ENCODE measurements around the gene NPIPA7. TPM values are rescaled to one million over a fixed set of nuclear protein-coding genes. Genes with fewer than 3 reads are reported as not detected.
"Not testable (repeated sequence)": the region's sequence is repeated elsewhere in the genome, so short reads cannot be mapped to it uniquely, and the experiment has no call there.

The NPIPA7 gene
- total RNA-seq, 2 experiments from 2014 or later: 10.8 to 12.9 TPM

DNA sequence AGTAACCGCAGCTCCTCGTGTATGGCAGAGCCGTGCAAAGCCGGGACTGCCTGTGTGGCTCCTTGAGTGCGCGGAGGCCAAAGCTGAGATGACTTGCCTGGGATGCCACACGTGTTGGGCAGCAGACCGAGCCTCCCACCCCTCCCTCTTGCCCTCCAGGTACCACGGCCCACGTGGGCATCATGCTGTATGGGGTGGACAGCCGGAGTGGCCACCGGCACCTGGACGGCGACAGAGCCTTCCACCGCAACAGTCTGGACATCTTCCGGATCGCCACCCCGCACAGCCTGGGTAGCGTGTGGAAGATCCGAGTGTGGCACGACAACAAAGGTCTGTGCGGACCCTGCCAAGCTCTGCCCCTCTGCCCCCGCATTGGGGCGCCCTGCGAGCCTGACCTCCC lies 4.7 kb upstream of the NPIPA7 start:
- H3K27me3 Mint-ChIP-seq; H3K9me3 Mint-ChIP-seq (ENCODE audit: low read depth); H3K36me3 Mint-ChIP-seq; CTCF ChIA-PET; H3K27ac Mint-ChIP-seq; DNase-seq; ATAC-seq; H3K4me3 Mint-ChIP-seq; H3K4me1 Mint-ChIP-seq: not testable (repeated sequence)

DNA sequence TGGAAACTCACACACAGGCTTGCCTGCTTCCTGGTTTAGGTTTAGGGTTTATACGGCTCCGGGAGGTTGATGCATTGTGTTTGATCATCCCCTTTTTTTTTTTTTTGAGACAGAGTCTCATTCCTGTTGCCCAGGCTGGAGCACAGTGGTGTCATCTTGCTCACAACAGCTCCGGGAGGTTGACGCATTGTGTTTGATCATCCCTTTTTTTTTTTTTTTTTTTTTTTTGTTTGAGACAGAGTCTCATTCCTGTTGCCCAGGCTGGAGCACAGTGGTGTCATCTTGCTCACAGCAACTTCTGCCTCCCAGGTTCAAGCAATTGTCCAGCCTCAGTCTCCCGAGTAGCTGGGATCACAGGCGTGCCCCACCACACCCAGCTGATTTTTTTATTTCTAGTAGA lies 20.7 kb downstream of the NPIPA7 start:
- DNase-seq; H3K9me3 Mint-ChIP-seq (ENCODE audit: low read depth); ATAC-seq; H3K27ac Mint-ChIP-seq; CTCF ChIA-PET; H3K27me3 Mint-ChIP-seq; H3K36me3 Mint-ChIP-seq; H3K4me3 Mint-ChIP-seq; H3K4me1 Mint-ChIP-seq: not testable (repeated sequence)

DNA sequence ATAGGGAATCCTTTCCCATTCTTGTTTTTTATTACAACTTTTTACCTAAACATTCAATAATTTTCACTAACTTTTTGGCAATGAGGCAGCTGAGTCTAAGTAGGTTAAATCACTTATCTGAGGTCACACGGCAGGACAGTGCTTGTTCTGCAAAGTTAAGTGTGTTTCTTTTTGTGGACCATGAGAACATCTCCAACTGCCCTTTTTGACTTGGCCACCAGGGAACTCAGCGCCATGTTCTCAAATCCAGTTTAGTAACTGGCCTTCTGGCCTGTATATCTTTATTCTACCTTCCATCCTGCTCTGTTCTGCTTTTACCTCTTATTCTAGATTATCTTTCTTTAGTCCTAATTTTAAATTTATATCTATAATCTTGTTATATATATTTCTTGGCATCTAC lies 23.4 kb downstream of the NPIPA7 start:
- ATAC-seq; H3K27ac Mint-ChIP-seq; DNase-seq; H3K27me3 Mint-ChIP-seq; H3K4me3 Mint-ChIP-seq; H3K4me1 Mint-ChIP-seq; CTCF ChIA-PET; H3K36me3 Mint-ChIP-seq; H3K9me3 Mint-ChIP-seq (ENCODE audit: low read depth): not testable (repeated sequence)

DNA sequence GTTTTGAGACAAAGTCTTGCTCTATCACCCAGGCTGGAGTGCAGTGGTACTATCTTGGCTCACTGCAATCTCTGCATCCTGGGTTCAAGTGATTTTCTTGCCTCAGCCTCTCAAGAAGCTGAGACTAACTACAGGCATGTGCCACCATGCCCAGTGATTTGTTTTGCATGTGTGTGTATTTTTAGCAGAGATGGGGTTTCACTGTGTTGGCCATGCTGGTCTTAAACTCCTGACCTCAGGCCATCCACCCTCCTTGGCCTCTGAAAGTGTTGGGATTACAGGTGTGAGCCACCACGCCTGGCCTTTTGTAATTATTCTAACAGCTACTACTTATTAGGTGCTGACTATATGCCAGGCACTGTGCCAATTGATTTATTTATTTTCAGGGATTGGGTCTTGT lies 25.3 kb downstream of the NPIPA7 start:
- H3K4me1 Mint-ChIP-seq; DNase-seq; H3K36me3 Mint-ChIP-seq; ATAC-seq; H3K9me3 Mint-ChIP-seq (ENCODE audit: low read depth); CTCF ChIA-PET; H3K27me3 Mint-ChIP-seq; H3K4me3 Mint-ChIP-seq; H3K27ac Mint-ChIP-seq: not testable (repeated sequence)

DNA sequence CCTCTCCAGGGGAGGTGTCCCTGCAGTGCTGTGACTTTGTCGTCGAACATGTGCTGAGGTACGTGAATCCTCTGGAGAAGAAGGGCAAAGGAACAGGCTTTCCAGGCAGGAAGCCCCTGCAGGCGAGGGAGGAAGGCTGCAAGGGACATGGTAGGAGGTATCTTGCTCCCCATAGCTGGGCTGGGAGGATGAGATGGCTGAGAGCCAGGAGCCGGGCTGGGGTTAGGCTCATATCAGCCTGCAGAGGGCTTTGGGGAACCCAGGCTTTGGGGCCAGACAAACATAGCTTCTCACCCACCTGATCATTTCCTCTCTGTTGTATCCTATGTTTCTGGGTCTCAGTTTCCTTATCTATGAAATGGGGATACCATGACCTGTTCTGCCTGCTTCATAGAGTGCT lies 26.5 kb downstream of the NPIPA7 start:
- ATAC-seq; H3K4me1 Mint-ChIP-seq; H3K4me3 Mint-ChIP-seq; CTCF ChIA-PET; H3K27me3 Mint-ChIP-seq; H3K27ac Mint-ChIP-seq; H3K9me3 Mint-ChIP-seq (ENCODE audit: low read depth); H3K36me3 Mint-ChIP-seq; DNase-seq: not testable (repeated sequence)

DNA sequence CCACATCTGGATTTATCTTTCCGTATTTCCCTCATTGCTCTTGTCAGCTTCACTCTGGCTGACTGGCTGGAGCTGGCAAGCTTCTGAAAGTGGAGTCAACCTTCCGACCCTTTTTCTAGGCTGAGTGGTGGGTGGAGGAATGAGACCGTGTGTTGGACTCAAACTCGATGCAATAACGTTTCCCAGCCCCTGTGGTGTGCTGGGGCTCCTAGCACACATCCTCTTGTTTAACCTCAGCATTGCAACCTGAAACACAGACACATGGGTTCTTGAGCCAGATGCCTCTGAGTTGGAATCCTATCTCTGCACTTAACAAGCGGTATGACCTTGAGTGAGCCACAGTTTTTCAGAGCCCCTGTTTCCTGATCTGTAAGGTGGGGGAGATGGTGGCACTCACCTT lies 29.5 kb downstream of the NPIPA7 start:
- H3K36me3 Mint-ChIP-seq; DNase-seq; ATAC-seq; H3K27ac Mint-ChIP-seq; H3K4me3 Mint-ChIP-seq; H3K9me3 Mint-ChIP-seq (ENCODE audit: low read depth); H3K27me3 Mint-ChIP-seq; CTCF ChIA-PET; H3K4me1 Mint-ChIP-seq: not testable (repeated sequence)

DNA sequence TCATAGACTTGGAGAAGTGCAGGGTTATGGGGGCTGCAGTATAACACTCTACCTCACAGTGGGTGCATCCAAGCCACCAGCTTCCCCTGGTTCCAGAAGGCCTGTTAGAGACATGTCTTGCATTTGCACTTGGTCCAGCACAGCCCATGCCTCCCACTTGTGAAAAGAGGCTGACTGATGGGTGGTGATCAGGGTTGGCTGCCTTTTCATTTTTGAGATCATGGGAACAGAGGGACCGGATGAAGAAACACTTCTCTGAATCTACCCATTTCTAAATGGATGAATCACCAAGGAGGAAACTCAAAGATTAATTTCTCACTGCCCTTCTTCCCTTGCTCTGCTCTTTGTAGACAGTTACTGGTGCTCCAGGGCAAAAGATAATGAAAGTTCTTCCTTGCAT lies 34.8 kb downstream of the NPIPA7 start:
- ATAC-seq; H3K4me1 Mint-ChIP-seq; H3K4me3 Mint-ChIP-seq; H3K27ac Mint-ChIP-seq; H3K27me3 Mint-ChIP-seq; CTCF ChIA-PET; H3K36me3 Mint-ChIP-seq; DNase-seq; H3K9me3 Mint-ChIP-seq (ENCODE audit: low read depth): not testable (repeated sequence)

DNA sequence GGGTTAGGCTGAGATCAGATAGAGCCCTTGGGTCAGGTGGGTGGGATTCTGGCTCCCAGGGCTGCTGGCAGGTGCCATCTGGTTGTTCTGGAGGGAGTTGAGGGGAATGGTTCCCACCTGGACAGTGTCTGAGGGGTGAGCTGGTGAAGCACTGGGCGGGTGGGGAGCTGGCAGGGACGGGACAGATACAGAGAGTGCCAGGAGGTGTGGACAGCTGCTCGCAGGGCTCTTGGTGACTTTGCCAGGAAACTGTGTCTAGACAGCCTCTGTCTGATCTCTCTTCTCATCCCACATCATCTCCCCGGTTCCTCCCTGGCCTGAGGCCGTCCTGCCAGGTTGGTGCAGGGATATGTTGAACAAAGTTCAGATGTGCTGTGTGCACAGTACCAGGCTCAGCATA lies 38.1 kb downstream of the NPIPA7 start:
- H3K4me1 Mint-ChIP-seq; H3K27ac Mint-ChIP-seq; DNase-seq; H3K36me3 Mint-ChIP-seq; H3K27me3 Mint-ChIP-seq; H3K4me3 Mint-ChIP-seq; CTCF ChIA-PET; ATAC-seq; H3K9me3 Mint-ChIP-seq (ENCODE audit: low read depth): not testable (repeated sequence)

DNA sequence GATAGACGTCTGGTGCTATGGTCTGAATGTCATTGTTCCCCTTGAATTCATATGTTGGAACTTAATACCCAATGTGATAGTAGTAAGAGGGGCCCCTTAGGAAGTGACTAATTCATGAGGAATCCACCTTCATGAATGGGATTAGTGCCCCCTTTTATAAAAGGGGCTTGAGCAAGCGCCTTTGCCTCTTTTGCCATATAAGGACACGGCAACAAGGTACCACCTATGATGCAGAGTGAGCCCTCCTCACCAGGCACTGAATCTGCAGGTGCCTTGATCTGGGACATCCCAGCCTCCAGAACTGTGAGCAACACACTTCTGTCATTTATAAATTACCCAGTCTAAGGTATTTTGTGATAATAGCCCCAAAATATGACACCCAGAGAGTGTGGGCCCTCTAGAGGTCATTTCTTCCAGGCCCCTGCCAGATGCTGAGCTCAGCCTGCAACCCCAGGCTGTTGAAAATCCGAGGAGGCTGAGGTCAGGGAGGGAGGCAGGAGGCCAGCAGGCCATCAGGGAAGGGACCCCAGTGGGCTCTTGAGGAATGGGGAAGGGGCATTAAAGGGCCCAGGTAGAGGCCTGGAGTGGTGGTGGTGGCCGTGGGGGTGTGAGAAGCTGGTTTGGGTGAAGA lies 39.1 kb downstream of the NPIPA7 start:
- H3K4me3 Mint-ChIP-seq; H3K4me1 Mint-ChIP-seq; H3K27me3 Mint-ChIP-seq; H3K9me3 Mint-ChIP-seq (ENCODE audit: low read depth); H3K27ac Mint-ChIP-seq; ATAC-seq; CTCF ChIA-PET; DNase-seq; H3K36me3 Mint-ChIP-seq: not testable (repeated sequence)

DNA sequence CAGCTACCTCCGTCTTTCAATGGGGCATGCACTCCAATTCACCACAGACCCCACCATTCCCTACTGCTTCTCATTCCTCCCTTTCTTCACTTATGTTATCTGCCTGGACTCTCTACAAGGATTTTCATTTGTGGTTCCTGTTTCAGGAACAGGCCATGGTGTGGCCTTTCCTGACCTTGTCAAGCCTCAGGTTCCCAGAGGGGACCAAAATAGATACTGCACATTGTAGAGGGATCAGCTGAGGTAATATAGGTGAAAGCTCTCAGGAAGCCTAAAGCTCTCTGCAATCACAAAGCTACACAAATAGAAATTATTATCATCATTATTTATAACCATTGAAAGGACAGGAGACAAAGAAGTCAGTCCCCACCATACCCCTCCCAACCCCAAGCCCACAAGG lies 41.6 kb downstream of the NPIPA7 start:
- ATAC-seq; H3K27me3 Mint-ChIP-seq; H3K27ac Mint-ChIP-seq; H3K4me3 Mint-ChIP-seq; DNase-seq; H3K9me3 Mint-ChIP-seq (ENCODE audit: low read depth); H3K36me3 Mint-ChIP-seq; H3K4me1 Mint-ChIP-seq; CTCF ChIA-PET: not testable (repeated sequence)

DNA sequence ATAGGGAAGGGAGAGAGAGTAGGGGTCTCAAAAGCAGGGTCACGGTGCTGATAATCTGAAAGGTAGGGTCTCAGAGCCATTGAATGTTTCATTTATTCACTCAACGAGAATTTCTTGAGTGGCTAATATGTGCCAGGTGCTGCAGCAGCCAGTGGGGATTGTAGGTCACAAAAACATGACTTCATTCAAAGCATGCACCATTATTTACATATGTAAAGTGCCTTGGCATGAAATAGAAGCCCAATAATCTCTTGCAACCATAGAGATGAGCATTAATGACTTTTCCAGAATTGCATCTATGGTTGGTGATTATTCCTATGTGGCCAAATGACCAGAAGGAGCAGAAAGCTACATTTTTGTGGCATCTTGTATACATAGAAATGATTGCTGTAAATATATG lies 46.2 kb downstream of the NPIPA7 start:
- DNase-seq; H3K9me3 Mint-ChIP-seq (ENCODE audit: low read depth); H3K36me3 Mint-ChIP-seq; H3K27ac Mint-ChIP-seq; CTCF ChIA-PET; H3K4me3 Mint-ChIP-seq; H3K4me1 Mint-ChIP-seq; ATAC-seq; H3K27me3 Mint-ChIP-seq: not testable (repeated sequence)

DNA sequence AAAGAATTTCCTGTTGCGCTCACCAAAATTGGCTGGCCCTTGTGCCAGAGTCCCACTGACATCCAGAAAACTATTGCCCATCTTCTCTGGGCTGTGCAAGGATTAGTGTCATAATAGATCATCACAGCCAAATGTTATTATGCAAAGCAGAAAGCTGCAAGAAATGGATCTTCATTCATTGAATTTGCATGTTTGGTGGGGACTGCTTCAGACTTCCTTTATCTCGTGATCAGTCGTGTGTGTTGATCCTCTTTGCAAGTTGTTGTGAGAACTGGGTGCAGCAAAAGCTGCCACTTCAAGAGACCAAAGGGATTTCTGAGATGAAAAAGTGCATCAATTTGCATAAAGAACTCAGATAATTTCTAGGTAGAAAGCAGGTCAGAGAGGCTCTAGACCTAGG lies 52.2 kb downstream of the NPIPA7 start:
- CTCF ChIA-PET: not testable (repeated sequence)

DNA sequence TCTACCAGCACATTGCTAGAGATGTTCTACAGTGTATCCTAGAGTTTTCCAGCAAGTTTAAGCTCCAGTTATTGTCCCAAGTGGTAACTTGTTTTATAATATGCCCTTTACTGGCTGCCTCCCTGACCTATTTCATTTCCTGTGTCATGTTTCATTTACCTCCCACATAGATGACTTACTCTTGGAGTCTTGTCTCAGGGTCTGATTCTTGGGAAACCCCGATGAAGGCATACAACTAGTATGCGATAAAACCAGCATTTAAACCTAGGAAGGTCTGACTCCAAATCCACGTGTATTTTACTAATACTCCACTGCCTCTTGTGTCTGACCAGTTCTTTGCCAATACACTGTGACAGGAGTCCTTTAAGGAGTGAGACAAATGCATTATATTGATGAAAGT lies 55.8 kb downstream of the NPIPA7 start:
- not testable (repeated sequence) for ATAC-seq

More for the DNA sequence above, 52.2 kb downstream of the NPIPA7 start:
- H3K9me3 Mint-ChIP-seq (ENCODE audit: low read depth); H3K36me3 Mint-ChIP-seq; ATAC-seq; H3K4me1 Mint-ChIP-seq; H3K27me3 Mint-ChIP-seq; DNase-seq; H3K27ac Mint-ChIP-seq; H3K4me3 Mint-ChIP-seq: not testable (repeated sequence)

DNA sequence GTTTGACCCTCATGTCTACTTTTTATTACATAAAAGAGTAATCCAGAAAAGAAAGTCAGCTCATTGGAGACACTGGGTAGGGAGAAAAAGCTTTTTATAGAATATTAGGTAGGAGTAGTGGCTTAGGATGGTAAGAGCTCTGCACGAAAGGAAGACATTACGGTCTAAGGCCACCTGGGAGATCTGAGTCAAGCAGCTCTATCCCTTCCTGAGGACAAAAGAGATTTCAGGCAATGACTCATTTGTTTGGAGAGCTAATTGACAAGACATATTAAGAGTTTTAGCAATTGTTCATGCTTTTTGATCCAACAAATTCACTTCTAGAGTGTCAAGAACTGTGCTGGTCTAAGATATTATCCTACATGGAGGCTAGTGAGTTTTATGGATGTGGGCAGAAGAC lies 62.5 kb downstream of the NPIPA7 start:
- H3K36me3 Mint-ChIP-seq; ATAC-seq; CTCF ChIA-PET; H3K9me3 Mint-ChIP-seq (ENCODE audit: low read depth); H3K4me3 Mint-ChIP-seq; DNase-seq; H3K4me1 Mint-ChIP-seq; H3K27ac Mint-ChIP-seq; H3K27me3 Mint-ChIP-seq: not testable (repeated sequence)

More for the DNA sequence above, 55.8 kb downstream of the NPIPA7 start:
- H3K27ac Mint-ChIP-seq; CTCF ChIA-PET; H3K9me3 Mint-ChIP-seq (ENCODE audit: low read depth); H3K4me3 Mint-ChIP-seq; DNase-seq; H3K27me3 Mint-ChIP-seq; H3K4me1 Mint-ChIP-seq; H3K36me3 Mint-ChIP-seq: not testable (repeated sequence)

Measured in activated CD8-positive, alpha-beta memory T cell treated with anti-CD3 and anti-CD28 coated beads, Interleukin-2, amount 10 ng/mL, durations not matched to agents 7 days and 5 days (primary cell).